ENCODE data around the gene CAGE1.
"Not testable (repeated sequence)": the region's sequence is repeated elsewhere in the genome, so short reads cannot be mapped to it uniquely, and the experiment has no call there.

The CAGE1 gene

GRCh38 chr6:7390226-7390878 is 810 bp upstream of the CAGE1 start:
- TF ChIP-seq, protein P1, sequence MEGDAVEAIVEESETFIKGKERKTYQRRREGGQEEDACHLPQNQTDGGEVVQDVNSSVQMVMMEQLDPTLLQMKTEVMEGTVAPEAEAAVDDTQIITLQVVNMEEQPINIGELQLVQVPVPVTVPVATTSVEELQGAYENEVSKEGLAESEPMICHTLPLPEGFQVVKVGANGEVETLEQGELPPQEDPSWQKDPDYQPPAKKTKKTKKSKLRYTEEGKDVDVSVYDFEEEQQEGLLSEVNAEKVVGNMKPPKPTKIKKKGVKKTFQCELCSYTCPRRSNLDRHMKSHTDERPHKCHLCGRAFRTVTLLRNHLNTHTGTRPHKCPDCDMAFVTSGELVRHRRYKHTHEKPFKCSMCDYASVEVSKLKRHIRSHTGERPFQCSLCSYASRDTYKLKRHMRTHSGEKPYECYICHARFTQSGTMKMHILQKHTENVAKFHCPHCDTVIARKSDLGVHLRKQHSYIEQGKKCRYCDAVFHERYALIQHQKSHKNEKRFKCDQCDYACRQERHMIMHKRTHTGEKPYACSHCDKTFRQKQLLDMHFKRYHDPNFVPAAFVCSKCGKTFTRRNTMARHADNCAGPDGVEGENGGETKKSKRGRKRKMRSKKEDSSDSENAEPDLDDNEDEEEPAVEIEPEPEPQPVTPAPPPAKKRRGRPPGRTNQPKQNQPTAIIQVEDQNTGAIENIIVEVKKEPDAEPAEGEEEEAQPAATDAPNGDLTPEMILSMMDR (conservative IDR thresholded peaks at IDR 0.05), result no peak

DNA sequence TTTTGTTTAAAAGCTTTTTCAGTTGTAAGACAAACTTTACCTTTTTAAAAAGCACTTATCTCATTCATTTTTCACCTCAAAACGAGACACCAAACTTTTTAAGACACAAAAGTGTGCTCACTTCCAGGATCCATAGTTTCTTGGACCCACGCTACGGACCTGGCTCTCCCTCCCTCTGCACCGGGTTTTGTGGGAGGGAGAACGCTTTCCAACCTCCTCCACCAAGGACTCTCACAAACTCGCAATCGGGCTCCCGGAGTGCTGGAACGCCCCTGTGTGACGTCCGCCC is 436 bp downstream of the CAGE1 start:
- TF ChIP-seq, protein P1 (conservative IDR thresholded peaks at IDR 0.05), result no peak
- H3K27ac ChIP-seq, result peak overlapping the region; percentile 68

More at GRCh38 chr6:7390226-7390878, 810 bp upstream of the CAGE1 start:
- peak overlapping the region; percentile 68 for H3K27ac ChIP-seq

GRCh38 chr6:7381092-7381491 is 8.4 kb downstream of the CAGE1 start:
- H3K27ac ChIP-seq, result no peak overlapping the region
- TF ChIP-seq, protein P1 (conservative IDR thresholded peaks at IDR 0.05), result no peak

GRCh38 chr6:7378740-7379139 is 10.8 kb downstream of the CAGE1 start:
- H3K27ac ChIP-seq, result no peak overlapping the region
- TF ChIP-seq, protein P1 (conservative IDR thresholded peaks at IDR 0.05), result no peak

GRCh38 chr6:7377961-7378360 is 11.6 kb downstream of the CAGE1 start:
- no peak overlapping the region for H3K27ac ChIP-seq
- TF ChIP-seq, protein P1 (conservative IDR thresholded peaks at IDR 0.05), result no peak

DNA sequence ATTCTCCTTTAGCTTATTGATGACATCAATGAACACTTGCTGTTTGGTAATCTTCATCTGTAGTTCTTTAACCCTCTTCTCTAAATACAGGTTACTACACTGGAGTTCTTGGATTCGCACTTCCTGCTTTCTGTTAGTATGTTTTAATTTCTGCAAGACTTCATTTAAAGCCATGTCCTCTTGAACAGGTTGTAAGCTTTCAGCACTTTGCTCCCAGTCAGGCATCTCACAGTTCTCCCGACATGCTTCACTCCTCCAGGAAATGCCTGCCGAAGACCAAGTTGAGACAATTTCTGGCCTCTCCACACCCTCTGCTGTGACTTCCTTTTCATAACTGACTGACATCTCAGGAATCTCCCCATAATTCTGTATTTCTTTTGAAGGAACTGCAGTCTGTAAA is 15.8 kb downstream of the CAGE1 start:
- no peak overlapping the region for H3K27ac ChIP-seq
- TF ChIP-seq, protein P1 (conservative IDR thresholded peaks at IDR 0.05), result no peak

DNA sequence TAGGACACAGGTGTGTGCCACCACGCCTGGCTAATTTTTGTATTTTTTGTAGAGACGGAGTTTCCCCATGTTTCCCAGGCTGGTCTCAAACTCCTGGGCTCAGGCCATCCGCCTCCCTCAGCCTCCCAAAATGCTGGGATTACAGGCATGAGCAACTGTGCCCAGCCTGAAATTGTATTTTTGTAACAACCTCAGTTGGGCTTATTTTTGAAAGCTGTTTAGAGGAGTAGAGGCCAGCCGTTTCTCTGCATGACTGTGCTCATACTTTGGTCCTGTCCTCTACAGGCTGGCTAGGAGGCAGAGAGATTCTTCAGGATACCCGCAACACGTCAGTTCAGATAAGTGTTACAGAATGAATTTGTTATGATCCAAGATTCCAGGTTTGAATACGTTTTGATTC is 22.1 kb downstream of the CAGE1 start:
- TF ChIP-seq, protein P1 (conservative IDR thresholded peaks at IDR 0.05), result no peak
- H3K27ac ChIP-seq, result no peak overlapping the region

- H3K27ac ChIP-seq, result not testable (repeated sequence)
These were observed 37.6 kb downstream of the CAGE1 start for GRCh38 chr6:7351916-7352315.

DNA sequence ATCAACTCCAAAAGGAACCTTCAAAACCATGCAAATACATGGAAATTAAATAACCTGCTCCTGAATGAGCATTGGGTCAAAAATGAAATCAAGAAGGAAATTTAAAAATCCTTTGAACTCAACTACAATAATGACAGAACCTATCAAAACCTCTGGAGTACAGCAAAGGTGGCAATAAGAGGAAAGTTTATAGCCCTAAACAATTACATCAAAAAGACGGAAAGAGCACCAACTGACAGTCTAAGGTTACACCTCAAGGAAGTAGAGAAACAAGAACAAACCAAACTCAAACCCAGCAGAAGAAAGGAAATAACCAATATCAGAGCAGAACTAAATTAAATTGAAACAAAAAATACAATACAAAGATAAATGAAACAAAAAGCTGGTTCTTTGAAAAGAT is 39.0 kb downstream of the CAGE1 start:
- H3K27ac ChIP-seq, result not testable (repeated sequence)

- not testable (repeated sequence) for H3K27ac ChIP-seq
These were observed 42.0 kb downstream of the CAGE1 start for GRCh38 chr6:7347551-7347997.

GRCh38 chr6:7344773-7345450 is 44.6 kb downstream of the CAGE1 start:
- not testable (repeated sequence) for H3K27ac ChIP-seq
